ENCODE measurements around the gene TCEAL1. TPM values are rescaled to one million over a fixed set of nuclear protein-coding genes. Genes with fewer than 3 reads are reported as not detected.

The TCEAL1 gene
- polyA plus RNA-seq, 1 donor (not counting 4 experiments of a cell fraction or from before 2014, with no cell fraction given): 21.5 TPM

DNA sequence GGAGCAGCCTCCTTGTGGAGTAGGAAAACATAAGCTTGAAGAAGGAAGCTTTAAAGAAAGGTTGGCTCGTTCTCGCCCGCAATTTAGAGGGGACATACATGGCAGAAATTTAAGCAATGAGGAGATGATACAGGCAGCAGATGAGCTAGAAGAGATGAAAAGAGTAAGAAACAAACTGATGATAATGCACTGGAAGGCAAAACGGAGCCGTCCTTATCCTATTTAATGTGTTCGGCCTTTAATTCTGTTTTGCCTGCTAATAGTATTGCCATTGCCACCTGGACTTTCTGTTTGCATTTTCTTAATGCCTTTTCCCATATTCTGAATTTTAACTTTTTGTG lies 1.4 kb downstream of the TCEAL1 start:
- FAIRE-seq (no peak), DNase-seq (ENCODE audit: low read depth, low spot score) (no peak)
- Histone ChIP-seq H3K27me3 (ENCODE audit: control insufficient read depth, extremely low read depth, insufficient read depth, low read length) (no peaks in the 10 kb centered on the region), H3K4me3 (ENCODE audit: control insufficient read depth in 2 of 3, extremely low read depth in 1 of 3, insufficient read depth in 2 of 3, low read depth in 1 of 3, low read length in 3 of 3) (peak overlapping the region; percentile 44 to 71 (median 61)), H3K9me3 (ENCODE audit: control insufficient read depth, low read depth, low read length) (no peaks in the 10 kb centered on the region), H3K4me1 (ENCODE audit: control insufficient read depth, extremely low read depth, insufficient read depth, low read length) (peaks cover 14% of the 10 kb centered on the region), H3K36me3 (ENCODE audit: control insufficient read depth in 2 of 2, extremely low read depth in 1 of 2, insufficient read depth in 2 of 2, low read length in 2 of 2) (no peaks in the 10 kb centered on the region), H3K27ac (ENCODE audit: control insufficient read depth, insufficient read depth, low read length) (peak overlapping the region; percentile 65), H3K9ac (ENCODE audit: control insufficient read depth, extremely low read depth, insufficient read depth, low read length) (peak overlapping the region; percentile 68), H3K4me2 (ENCODE audit: control insufficient read depth, extremely low read depth, insufficient read depth, low read depth, low read length) (peak overlapping the region; percentile 85), H4K20me1 (ENCODE audit: control insufficient read depth, extremely low read depth, insufficient read depth, low read length) (no peaks in the 10 kb centered on the region), H3K79me2 (ENCODE audit: control insufficient read depth, insufficient read depth, low read length) (peaks cover 4% of the 10 kb centered on the region), H2AFZ (ENCODE audit: control insufficient read depth, low read length) (peak overlapping the region; percentile 64), H3K9me1 (ENCODE audit: control insufficient read depth, extremely low read depth, insufficient read depth, low read length) (no peaks in the 10 kb centered on the region)
- dilution Hi-C loops (cut with MboI; ENCODE audit: extremely low pct_ligation_motif_present, low sequenced_read_pairs): no loop called here
- TF ChIP-seq CTCF (optimal IDR thresholded peaks at IDR 0.05 in 1 of 3, IDR thresholded peaks at IDR 0.05 in 1 of 3, conservative IDR thresholded peaks at IDR 0.05 in 1 of 3; ENCODE audit: extremely low read depth in 1 of 3, insufficient read depth in 2 of 3, low read length in 3 of 3) (peak in 1 of 3 experiments; percentile 4), EZH2 (IDR thresholded peaks at IDR 0.05; ENCODE audit: low read length) (no peak)

- H3K27me3 ChIP-seq (ENCODE audit: control insufficient read depth, extremely low read depth, insufficient read depth, low read length): no peaks in the 10 kb centered on the region
- dilution Hi-C loops (cut with MboI; ENCODE audit: extremely low pct_ligation_motif_present, low sequenced_read_pairs): no loop called here
Observed at GRCh38 chrX:103631145-103631544, 2.4 kb downstream of the TCEAL1 start.

More at GRCh38 chrX:103631145-103631544, 2.4 kb downstream of the TCEAL1 start:
- Histone ChIP-seq H3K9me3 (ENCODE audit: control insufficient read depth, low read depth, low read length) (no peaks in the 10 kb centered on the region), H3K9me1 (ENCODE audit: control insufficient read depth, extremely low read depth, insufficient read depth, low read length) (no peaks in the 10 kb centered on the region), H3K4me3 (ENCODE audit: control insufficient read depth in 2 of 3, extremely low read depth in 1 of 3, insufficient read depth in 2 of 3, low read depth in 1 of 3, low read length in 3 of 3) (no peak overlapping the region), H3K79me2 (ENCODE audit: control insufficient read depth, insufficient read depth, low read length) (peaks cover 4% of the 10 kb centered on the region), H3K4me1 (ENCODE audit: control insufficient read depth, extremely low read depth, insufficient read depth, low read length) (peaks cover 18% of the 10 kb centered on the region), H3K27ac (ENCODE audit: control insufficient read depth, insufficient read depth, low read length) (no peak overlapping the region), H3K9ac (ENCODE audit: control insufficient read depth, extremely low read depth, insufficient read depth, low read length) (no peak overlapping the region), H4K20me1 (ENCODE audit: control insufficient read depth, extremely low read depth, insufficient read depth, low read length) (no peaks in the 10 kb centered on the region), H3K4me2 (ENCODE audit: control insufficient read depth, extremely low read depth, insufficient read depth, low read depth, low read length) (no peak overlapping the region), H3K36me3 (ENCODE audit: control insufficient read depth in 2 of 2, extremely low read depth in 1 of 2, insufficient read depth in 2 of 2, low read length in 2 of 2) (no peaks in the 10 kb centered on the region), H2AFZ (ENCODE audit: control insufficient read depth, low read length) (no peak overlapping the region)
- FAIRE-seq: no peak
- DNase-seq (ENCODE audit: low read depth, low spot score): no peak
- TF ChIP-seq CTCF (optimal IDR thresholded peaks at IDR 0.05 in 1 of 3, IDR thresholded peaks at IDR 0.05 in 1 of 3, conservative IDR thresholded peaks at IDR 0.05 in 1 of 3; ENCODE audit: extremely low read depth in 1 of 3, insufficient read depth in 2 of 3, low read length in 3 of 3): no peak
- no peak for TF ChIP-seq EZH2 (IDR thresholded peaks at IDR 0.05; ENCODE audit: low read length)

Data from keratinocyte (primary cell).